Spinal cord (tissue), 10 donors: ENCODE data around the gene LRP1-AS. TPM values are rescaled to one million over a fixed set of nuclear protein-coding genes. Genes with fewer than 3 reads are reported as not detected.
A peak's percentile ranks its signal among the peaks of the same experiment; 100 is the strongest.
"Not testable (repeated sequence)": the region's sequence is repeated elsewhere in the genome, so short reads cannot be mapped to it uniquely, and the experiment has no call there.

Experiments used
- DNase-seq, 6 donors: peaks; one replicate each; pipeline versions ENCODE4 v3.0.0 to v3.0.0-alpha.2; 2013 to 2015; ENCODE audit warnings: low spot score in 6 of 6, low read depth in 4 of 6
- H3K27ac ChIP-seq: one replicate; pipeline ENCODE4 v1.5.1; 2013; ENCODE audit warnings: low read depth, low read length, control low read depth
- H3K27me3 ChIP-seq: one replicate; pipeline ENCODE4 v1.6.1; 2013; ENCODE audit warnings: low read length; ENCODE audit not compliant: control insufficient read depth, insufficient read depth
- H3K36me3 ChIP-seq: one replicate; pipeline ENCODE4 v1.6.1; 2013; ENCODE audit warnings: low read length; ENCODE audit not compliant: control insufficient read depth, insufficient read depth
- H3K4me1 ChIP-seq: one replicate; pipeline ENCODE4 v1.6.1; 2013; ENCODE audit warnings: low read length; ENCODE audit not compliant: control insufficient read depth, insufficient read depth
- H3K4me3 ChIP-seq: one replicate; pipeline ENCODE4 v1.5.1; 2013; ENCODE audit warnings: low read depth, low read length, control low read depth
- H3K9me3 ChIP-seq: one replicate; pipeline ENCODE4 v1.6.1; 2013; ENCODE audit warnings: low read length; ENCODE audit not compliant: control insufficient read depth, insufficient read depth
- WGBS: methylation state at CpG from one replicate; pipeline ENCODE4 v1.1.5; 2013; ENCODE audit warnings: missing lambda C conversion rate; ENCODE audit not compliant: insufficient coverage; 5-methylcytosine and 5-hydroxymethylcytosine counted together
- polyA plus RNA-seq, 2 donors: library from polyadenylated mRNA; unstranded; fragments of 120-200 nt; gene quantifications; one replicate each; pipeline ENCODE4 v1.2.1, GENCODE V29; 2013; ENCODE audit not compliant: insufficient read length in 2 of 2
- total RNA-seq, 2 donors: library from RNA; depleted of rRNA in 1 of 2; stranded (reverse); fragments of 120-200 nt in 1 of 2; fragments of >200 nt in 1 of 2; gene quantifications; one replicate each; pipeline versions ENCODE4 v1.2.3 to v1.2.4, GENCODE V29; 2013 to 2014
- donor health status: healthy.

LRP1-AS gene
- total and polyA plus RNA-seq, 4 donors: 2.3 TPM; not detected in 3

DNA sequence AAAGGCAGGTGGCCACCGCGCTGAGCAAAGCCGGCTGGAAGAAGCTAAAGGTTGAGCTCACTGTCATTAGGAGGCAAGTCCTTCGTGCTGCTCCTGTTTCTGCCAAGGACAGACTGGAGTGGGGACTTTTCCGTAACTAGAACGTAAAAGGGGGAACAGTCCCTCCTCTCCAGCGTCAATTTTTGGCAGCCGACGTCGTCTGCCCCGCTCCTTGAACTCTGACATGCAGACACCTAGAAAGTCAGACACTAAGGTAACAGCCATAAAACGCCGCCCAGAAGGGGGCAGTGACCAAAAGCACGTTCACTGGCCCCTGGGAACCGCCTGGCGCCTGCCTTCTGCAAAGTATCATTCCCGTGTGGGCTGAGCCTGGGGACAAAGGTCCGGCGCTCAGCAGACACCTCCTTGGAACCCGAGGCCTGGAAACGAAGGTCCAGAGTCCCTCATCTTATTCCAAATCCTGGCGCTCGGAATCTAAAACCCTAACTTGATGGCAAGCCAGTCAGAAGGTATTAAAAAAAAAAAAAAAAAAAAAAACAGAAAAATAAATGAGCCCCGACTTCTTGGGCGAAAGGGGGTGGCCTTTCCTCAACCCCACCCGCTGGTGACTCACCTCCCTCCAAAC, 20.2 kb downstream of the LRP1-AS start:
- Histone ChIP-seq H3K4me1 (peaks cover 44% of the 10 kb centered on the region), H3K36me3 (peaks cover 4% of the 10 kb centered on the region), H3K27me3 (no peaks in the 10 kb centered on the region), H3K9me3 (no peaks in the 10 kb centered on the region), H3K4me3 (peak overlapping the region; percentile 96), H3K27ac (peak overlapping the region; percentile 97)
- peak in 2 of 6 donors; percentile 31 to 51 for DNase-seq
- WGBS: 6% methylated on average over 24 of the region's 26 CpGs

DNA sequence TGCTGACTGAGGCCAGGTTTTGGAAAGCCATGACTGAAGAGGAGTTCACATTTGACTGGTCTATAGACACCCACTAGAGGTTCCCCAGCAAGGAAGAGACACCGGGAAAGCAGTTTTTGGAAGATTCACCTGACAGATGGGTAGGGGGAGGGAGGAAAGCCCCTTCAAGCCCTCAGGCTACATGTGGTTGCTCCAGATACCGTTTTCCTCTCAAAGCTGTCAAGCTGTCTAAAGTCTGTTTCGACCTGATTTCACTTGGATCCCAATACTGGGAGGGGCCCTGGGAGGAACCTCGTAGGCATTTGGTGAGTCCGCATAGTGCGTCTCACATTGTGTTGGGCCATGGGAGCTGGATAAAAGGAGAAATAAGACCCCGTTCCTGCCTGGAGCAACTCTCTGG, 20.9 kb downstream of the LRP1-AS start:
- no peak for DNase-seq
- WGBS: 45% methylated on average over 7 of the region's 7 CpGs
- H3K36me3 ChIP-seq: no peaks in the 10 kb centered on the region
- H3K27ac ChIP-seq: peak overlapping the region; percentile 97
- peaks cover 37% of the 10 kb centered on the region for H3K4me1 ChIP-seq
- H3K27me3 ChIP-seq: no peaks in the 10 kb centered on the region
- H3K4me3 ChIP-seq: no peak overlapping the region
- no peaks in the 10 kb centered on the region for H3K9me3 ChIP-seq

DNA sequence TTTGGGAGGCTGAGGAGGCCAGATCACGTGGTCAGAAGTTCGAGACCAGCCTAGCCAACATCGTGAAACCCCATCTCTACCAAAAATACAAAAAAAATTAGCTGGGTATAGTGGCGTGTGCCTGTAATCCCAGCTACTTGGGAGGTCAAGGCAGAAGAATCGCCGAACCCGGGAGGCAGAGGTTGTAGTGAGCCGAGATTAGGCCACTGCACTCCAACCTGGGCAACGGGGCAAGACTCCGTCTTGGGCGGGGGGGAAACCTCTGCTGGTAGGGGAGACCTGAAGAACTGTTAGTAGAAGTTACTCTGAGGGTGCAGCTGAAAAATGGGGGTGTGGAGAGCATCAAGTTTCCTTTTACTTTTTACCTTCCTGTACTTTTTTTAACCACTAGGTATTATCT, 21.4 kb downstream of the LRP1-AS start:
- H3K27me3 ChIP-seq: no peaks in the 10 kb centered on the region
- no peaks in the 10 kb centered on the region for H3K9me3 ChIP-seq
- H3K36me3 ChIP-seq: no peaks in the 10 kb centered on the region
- no peak overlapping the region for H3K27ac ChIP-seq
- DNase-seq: no peak
- no peak overlapping the region for H3K4me3 ChIP-seq
- peaks cover 33% of the 10 kb centered on the region for H3K4me1 ChIP-seq
- whole genome bisulfite sequencing: 97% methylated on average over 5 of the region's 11 CpGs

DNA sequence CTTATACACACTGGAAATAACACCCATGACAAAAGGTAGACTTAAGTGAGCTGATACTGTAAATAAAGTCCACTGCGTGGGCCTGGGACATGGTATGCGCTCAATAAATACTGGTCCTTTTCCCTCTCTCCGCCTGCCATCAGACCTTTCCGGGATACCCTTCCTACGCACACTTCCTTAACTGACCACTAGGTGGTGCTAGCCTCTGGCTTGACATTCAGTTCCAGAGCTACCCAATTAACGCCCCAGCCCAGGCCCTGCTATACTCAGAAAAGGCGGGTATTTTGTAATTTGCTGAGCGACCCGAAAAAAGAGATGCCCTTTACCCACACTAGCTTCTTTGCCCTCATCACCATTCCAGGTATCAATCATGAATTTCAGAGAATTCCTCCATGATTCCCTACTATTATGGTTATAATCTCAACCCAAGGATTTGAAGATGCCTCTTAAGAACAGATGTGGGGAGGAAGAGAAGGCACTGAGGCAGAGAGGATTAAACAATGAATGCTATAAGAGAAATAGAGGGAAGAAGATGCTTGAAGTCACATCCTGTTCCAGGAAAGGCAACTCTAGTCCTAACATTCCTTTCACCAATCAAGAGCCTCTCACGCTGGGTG, 23.1 kb downstream of the LRP1-AS start:
- 7% methylated on average over 9 of the region's 10 CpGs for WGBS
- H3K4me3 ChIP-seq: no peak overlapping the region
- no peaks in the 10 kb centered on the region for H3K9me3 ChIP-seq
- H3K4me1 ChIP-seq: peaks cover 18% of the 10 kb centered on the region
- no peaks in the 10 kb centered on the region for H3K36me3 ChIP-seq
- H3K27me3 ChIP-seq: no peaks in the 10 kb centered on the region
- no peak overlapping the region for H3K27ac ChIP-seq
- peak in 2 of 6 donors; percentile 91 for DNase-seq

DNA sequence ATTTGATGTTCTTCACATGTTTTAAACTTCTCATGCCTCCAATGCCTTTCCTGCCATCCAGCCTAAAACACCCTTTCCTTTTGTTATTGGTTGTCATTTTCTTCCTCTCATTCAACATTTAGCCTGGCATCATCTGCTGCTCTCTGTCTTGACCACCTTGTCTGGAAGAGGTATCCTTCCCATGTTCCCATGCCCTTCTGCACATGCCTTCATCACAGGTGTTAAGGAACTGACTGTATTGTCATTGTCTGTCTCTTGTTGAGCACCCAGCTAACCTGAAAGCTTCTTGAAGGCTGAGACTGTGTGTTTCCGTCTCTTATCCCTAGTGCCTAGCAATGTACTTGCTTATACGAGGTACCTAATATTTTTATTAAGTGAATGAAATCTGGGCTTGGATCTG, 23.6 kb downstream of the LRP1-AS start:
- H3K9me3 ChIP-seq: no peaks in the 10 kb centered on the region
- WGBS: no CpG with 5 or more reads among the region's 2 CpGs
- no peak for DNase-seq
- no peaks in the 10 kb centered on the region for H3K36me3 ChIP-seq
- no peak overlapping the region for H3K27ac ChIP-seq
- H3K4me1 ChIP-seq: peaks cover 17% of the 10 kb centered on the region
- no peaks in the 10 kb centered on the region for H3K27me3 ChIP-seq
- H3K4me3 ChIP-seq: no peak overlapping the region

DNA sequence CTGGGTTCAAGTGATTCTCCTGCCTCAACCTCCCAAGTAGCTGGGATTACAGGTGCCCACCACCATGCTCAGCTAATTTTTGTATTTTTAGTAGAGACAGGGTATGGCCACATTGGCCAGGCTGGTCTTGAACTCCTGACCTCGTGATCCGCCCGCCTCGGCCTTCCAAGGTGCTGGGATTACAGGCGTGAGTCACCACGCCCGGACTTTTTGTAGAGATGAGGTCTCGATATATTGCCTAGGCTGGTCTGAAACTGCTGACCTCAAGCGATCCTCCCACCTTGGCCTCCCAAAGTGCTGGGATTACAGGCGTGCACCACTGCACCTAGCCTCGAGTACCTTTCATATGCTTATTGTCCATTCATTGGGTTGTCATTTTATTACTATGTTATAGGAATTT, 26.7 kb downstream of the LRP1-AS start:
- H3K36me3 ChIP-seq, H3K27me3 ChIP-seq, H3K27ac ChIP-seq, DNase-seq, H3K9me3 ChIP-seq, H3K4me1 ChIP-seq, H3K4me3 ChIP-seq: not testable (repeated sequence)
- 97% methylated on average over 9 of the region's 11 CpGs for WGBS

DNA sequence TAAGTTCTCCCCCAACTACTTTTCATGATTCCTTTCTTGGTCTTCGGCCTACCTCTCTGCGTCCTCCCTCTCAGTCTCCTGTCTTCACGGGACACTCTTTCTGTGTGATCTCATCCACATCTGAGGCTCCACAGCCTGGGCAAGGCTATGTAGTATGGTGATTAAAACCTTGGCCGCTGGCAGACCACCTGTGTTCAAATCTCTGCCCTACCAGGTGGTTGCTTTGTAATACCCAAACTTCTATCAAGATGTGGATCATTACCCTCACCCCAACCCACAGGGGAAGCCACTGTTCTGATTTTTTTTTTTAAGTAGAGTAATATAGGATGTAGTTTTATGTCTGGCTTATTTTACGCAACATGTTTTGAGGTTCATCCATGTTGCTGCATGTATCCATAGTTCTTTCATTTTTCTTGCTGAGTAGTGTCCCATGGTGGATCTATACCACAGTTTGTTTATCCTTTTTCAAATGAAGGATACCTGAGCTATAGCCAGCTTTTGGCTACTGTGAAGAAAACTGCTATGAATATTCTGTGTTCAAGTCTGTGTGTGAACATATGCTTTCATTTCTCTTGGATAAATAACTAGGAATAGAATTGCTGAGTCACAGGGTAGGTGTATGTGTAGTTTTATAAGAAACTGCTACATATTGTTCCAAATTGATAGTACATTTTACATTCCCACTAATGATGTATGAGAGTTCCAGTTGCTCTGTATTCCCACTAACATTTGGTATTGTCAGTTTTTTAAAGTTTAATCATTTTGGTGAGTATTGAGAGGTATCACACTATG, 27.9 kb downstream of the LRP1-AS start:
- no peak for DNase-seq
- no CpG with 5 or more reads among the region's 5 CpGs for WGBS
- Histone ChIP-seq H3K36me3 (no peaks in the 10 kb centered on the region), H3K4me3 (no peak overlapping the region), H3K4me1 (no peaks in the 10 kb centered on the region), H3K9me3 (no peaks in the 10 kb centered on the region), H3K27ac (no peak overlapping the region), H3K27me3 (no peaks in the 10 kb centered on the region)

DNA sequence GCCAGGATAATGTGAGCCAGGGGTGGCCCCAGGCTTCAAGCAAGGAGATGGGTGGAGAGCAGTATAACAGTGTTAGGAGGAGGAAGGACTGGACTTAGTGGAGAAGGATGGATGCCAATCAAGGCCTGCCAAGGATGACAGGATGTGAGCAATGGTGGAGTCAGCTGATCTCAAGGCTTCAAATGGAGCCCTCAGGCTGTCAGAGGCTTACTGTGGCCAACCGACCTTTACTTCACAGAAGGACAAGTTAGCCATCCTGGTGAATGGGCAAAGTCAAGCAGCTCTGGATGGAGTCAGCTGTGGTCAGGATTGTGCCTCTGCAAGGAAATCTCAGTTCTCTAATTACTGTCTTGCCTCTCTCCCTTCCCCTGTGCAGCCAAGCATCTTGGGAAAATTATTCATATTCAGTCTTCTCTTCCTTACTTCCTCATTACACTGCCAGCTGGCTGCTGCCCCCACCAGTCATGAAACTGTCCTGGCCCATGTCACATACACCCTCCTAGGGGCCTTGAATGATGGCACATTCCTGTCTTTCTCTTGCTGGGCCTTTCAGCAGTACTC, 28.6 kb downstream of the LRP1-AS start:
- Histone ChIP-seq H3K27ac (no peak overlapping the region), H3K36me3 (no peaks in the 10 kb centered on the region), H3K4me1 (no peaks in the 10 kb centered on the region), H3K9me3 (no peaks in the 10 kb centered on the region), H3K4me3 (no peak overlapping the region), H3K27me3 (no peaks in the 10 kb centered on the region)
- no peak for DNase-seq
- no CpG with 5 or more reads among the region's 1 CpG for WGBS

DNA sequence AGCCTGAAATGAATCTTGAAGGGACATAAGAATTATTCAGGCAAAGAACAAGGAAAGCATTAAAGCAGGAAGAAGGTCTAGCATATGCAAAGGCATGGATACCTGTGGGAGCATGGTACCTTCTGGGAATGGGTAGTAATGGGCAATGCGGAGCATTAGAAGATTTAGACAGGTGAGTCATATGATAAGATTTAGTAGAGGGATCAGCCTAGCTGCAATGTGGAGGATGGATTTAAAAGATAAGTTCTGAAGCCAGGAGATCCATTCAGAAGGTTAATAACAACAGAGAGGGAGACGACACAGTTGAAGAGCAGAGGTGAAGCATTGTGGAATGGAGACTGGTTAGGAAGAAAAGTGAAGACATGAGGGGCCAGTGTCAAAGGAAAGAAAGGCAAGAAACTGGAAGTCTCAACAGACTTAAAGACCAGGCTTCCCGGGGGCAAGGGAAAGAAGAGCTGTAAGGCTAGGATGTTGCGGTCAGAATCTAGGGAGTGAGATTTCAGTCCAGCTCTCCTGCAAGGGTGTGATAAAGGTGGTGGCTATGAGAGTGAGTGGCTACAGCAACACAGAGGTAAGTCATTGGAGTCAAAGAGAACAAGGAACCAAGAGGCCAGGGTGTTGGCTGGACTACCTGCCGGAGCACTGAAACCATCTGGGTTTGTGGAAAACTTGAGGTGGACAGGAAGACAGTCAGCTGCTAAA, 30.7 kb downstream of the LRP1-AS start:
- no peak for DNase-seq
- no peak overlapping the region for H3K27ac ChIP-seq
- 87% methylated on average over 5 of the region's 5 CpGs for WGBS
- no peaks in the 10 kb centered on the region for H3K36me3 ChIP-seq
- peaks cover 6% of the 10 kb centered on the region for H3K4me1 ChIP-seq
- no peaks in the 10 kb centered on the region for H3K27me3 ChIP-seq
- no peak overlapping the region for H3K4me3 ChIP-seq
- H3K9me3 ChIP-seq: no peaks in the 10 kb centered on the region
